Stimulated activated CD8-positive, alpha-beta memory T cell treated with anti-CD3 and anti-CD28 coated beads, Interleukin-4, amount 100 ng/mL, for 1 hour (primary cell): ENCODE results near the gene TRIM47.
A peak's percentile ranks its signal among the peaks of the same experiment; 100 is the strongest.

Experiments
- DNase-seq, 2 donors: peaks; one replicate each; pipeline ENCODE4 v3.0.0-alpha.2; 2020; ENCODE audit warnings: low read depth in 2 of 2, low spot score in 1 of 2

The TRIM47 gene

GRCh38 chr17:75831032-75831571, 47.3 kb downstream of the TRIM47 start:
- DNase-seq: no peak

- no peak for DNase-seq
Measured at GRCh38 chr17:75830164-75831031, 48.0 kb downstream of the TRIM47 start.

- DNase-seq: no peak
Measured at GRCh38 chr17:75829747-75830146, 48.6 kb downstream of the TRIM47 start.

- DNase-seq: no peak
Measured at GRCh38 chr17:75828741-75829140, 49.6 kb downstream of the TRIM47 start.

GRCh38 chr17:75828076-75828400, 50.3 kb downstream of the TRIM47 start:
- no peak for DNase-seq

GRCh38 chr17:75827308-75828075, 50.9 kb downstream of the TRIM47 start:
- DNase-seq: peak in 1 of 2 donors; percentile 29

- DNase-seq: no peak
Measured at GRCh38 chr17:75826561-75827307, 51.6 kb downstream of the TRIM47 start.

GRCh38 chr17:75825748-75826370, 52.5 kb downstream of the TRIM47 start:
- DNase-seq: no peak

GRCh38 chr17:75825149-75825552, 53.2 kb downstream of the TRIM47 start:
- no peak for DNase-seq

- no peak for DNase-seq
Measured at GRCh38 chr17:75824666-75825065, 53.7 kb downstream of the TRIM47 start.
